Lung microvascular endothelial cell (primary cell): ENCODE data around the gene OPHN1. TPM values are rescaled to one million over a fixed set of nuclear protein-coding genes. Genes with fewer than 3 reads are reported as not detected.

Experiments
- DNase-seq, 2 donors: peaks; one replicate each; pipeline versions ENCODE4 v3.0.0 to v3.0.0-alpha.2; 2010; ENCODE audit warnings: low read depth in 2 of 2
- total RNA-seq: library from RNA; depleted of rRNA; stranded (reverse); fragments of >200 nt; gene quantifications from 2 replicates; pipeline ENCODE4 v1.2.1, GENCODE V29; 2014

Gene OPHN1
- total RNA-seq, 1 donor from 2014 or later = 7.7 TPM

- peak; percentile 21 to 67 for DNase-seq
These were observed 180.6 kb downstream of the OPHN1 start for GRCh38 chrX:68252664-68253063.

- peak in 1 of 2 donors; percentile 43 for DNase-seq
These were observed 183.4 kb downstream of the OPHN1 start for GRCh38 chrX:68249903-68250302.

- DNase-seq = peak in 1 of 2 donors; percentile 1
These were observed 183.9 kb downstream of the OPHN1 start for GRCh38 chrX:68249401-68249831.

GRCh38 chrX:68238568-68238967, 194.7 kb downstream of the OPHN1 start:
- peak in 1 of 2 donors; percentile 8 for DNase-seq

- DNase-seq = no peak
These were observed 199.0 kb downstream of the OPHN1 start for GRCh38 chrX:68234171-68234910.

- no peak for DNase-seq
These were observed 201.1 kb downstream of the OPHN1 start for GRCh38 chrX:68232206-68232605.

- no peak for DNase-seq
These were observed 224.3 kb downstream of the OPHN1 start for GRCh38 chrX:68209008-68209407.

- DNase-seq = no peak
These were observed 228.7 kb downstream of the OPHN1 start for GRCh38 chrX:68204521-68205038.

- no peak for DNase-seq
These were observed 229.6 kb downstream of the OPHN1 start for GRCh38 chrX:68203646-68204045.

GRCh38 chrX:68203211-68203610, 230.1 kb downstream of the OPHN1 start:
- DNase-seq = no peak

GRCh38 chrX:68199062-68199848, 234.0 kb downstream of the OPHN1 start:
- DNase-seq = no peak

GRCh38 chrX:68196939-68197791, 236.1 kb downstream of the OPHN1 start:
- peak; percentile 56 to 73 for DNase-seq

GRCh38 chrX:68195561-68195960, 237.7 kb downstream of the OPHN1 start:
- DNase-seq = no peak

- DNase-seq = no peak
These were observed 239.5 kb downstream of the OPHN1 start for GRCh38 chrX:68193786-68194185.

- peak in 1 of 2 donors; percentile 65 for DNase-seq
These were observed 240.1 kb downstream of the OPHN1 start for GRCh38 chrX:68193234-68193633.

- DNase-seq = no peak
These were observed 242.5 kb downstream of the OPHN1 start for GRCh38 chrX:68190799-68191198.

- DNase-seq = peak in 1 of 2 donors; percentile 30
These were observed 246.6 kb downstream of the OPHN1 start for GRCh38 chrX:68186552-68187262.

GRCh38 chrX:68185161-68185560, 248.1 kb downstream of the OPHN1 start:
- no peak for DNase-seq

- peak; percentile 49 to 70 for DNase-seq
These were observed 249.6 kb downstream of the OPHN1 start for GRCh38 chrX:68183612-68184214.

GRCh38 chrX:68180579-68180978, 252.7 kb downstream of the OPHN1 start:
- peak; percentile 7 to 8 for DNase-seq
